Ramos (cell line): ENCODE measurements around the gene CCSER2.
"Not testable (repeated sequence)": the region's sequence is repeated elsewhere in the genome, so short reads cannot be mapped to it uniquely, and the experiment has no call there.

ENCODE experiments used
- in situ Hi-C: fragments of 300-500 bp; cut with MboI; formaldehyde crosslinking; loops from one replicate; pipeline ENCODE4 v1.14.3; 2022; ENCODE audit warnings: low sequenced_read_pairs; ENCODE audit not compliant: unreplicated experiment

The CCSER2 gene

DNA sequence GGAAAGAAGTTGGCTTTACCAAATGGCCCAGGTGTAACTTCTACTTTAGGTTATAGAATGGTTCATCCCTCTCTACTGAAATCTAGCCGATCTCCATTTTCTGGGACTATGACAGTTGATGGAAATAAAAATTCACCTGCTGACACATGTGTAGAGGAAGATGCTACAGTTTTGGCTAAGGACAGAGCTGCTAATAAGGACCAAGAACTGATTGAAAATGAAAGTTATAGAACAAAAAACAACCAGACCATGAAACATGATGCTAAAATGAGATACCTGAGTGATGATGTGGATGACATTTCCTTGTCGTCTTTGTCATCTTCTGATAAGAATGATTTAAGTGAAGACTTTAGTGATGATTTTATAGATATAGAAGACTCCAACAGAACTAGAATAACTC, 43.6 kb downstream of the CCSER2 start:
- in situ Hi-C loops: loop anchor here (25.0 kb wide), 1 partner anchor 165 kb away; no protein-coding TSS in a partner anchor

DNA sequence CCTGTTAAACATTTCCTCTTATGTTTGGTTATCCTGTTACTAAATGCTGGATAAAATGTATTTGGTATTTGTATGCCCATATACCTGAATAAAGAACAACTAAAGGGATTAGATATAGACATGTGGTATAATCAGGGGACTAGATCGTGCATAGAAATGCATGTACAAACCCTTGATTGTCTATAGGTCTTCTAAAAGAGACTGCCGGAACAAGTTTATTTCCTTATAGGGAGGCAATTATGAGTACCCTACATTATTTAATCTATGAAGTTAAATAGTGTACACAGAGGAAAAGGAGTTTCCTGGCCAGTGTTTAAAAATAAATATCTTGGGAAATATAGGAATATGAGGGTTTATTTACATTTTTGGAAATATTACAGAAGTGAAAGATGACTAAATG, 44.6 kb downstream of the CCSER2 start:
- in situ Hi-C loops: loop anchor here (25.0 kb wide), 1 partner anchor 164 kb away; no protein-coding TSS in a partner anchor

DNA sequence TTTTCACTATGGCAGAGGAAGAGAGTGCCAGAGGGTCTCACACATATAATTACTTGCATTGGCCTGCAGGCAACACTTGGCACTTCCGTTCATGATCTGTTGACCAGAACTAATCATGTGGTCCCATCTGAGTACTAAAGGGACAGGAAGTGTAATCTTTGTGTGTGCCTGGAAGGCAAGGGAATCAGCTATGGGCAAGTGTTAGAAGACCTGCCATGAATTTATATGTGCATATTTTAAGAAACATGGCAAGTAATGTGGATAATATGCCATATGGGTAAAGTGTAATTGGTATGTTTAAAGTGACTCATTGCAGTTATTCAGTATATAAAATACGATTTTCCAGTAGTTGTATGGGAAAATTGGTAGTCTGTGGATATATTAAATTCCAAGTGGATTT, 46.1 kb downstream of the CCSER2 start:
- in situ Hi-C loops: loop anchor here (25.0 kb wide), 1 partner anchor 163 kb away; no protein-coding TSS in a partner anchor

DNA sequence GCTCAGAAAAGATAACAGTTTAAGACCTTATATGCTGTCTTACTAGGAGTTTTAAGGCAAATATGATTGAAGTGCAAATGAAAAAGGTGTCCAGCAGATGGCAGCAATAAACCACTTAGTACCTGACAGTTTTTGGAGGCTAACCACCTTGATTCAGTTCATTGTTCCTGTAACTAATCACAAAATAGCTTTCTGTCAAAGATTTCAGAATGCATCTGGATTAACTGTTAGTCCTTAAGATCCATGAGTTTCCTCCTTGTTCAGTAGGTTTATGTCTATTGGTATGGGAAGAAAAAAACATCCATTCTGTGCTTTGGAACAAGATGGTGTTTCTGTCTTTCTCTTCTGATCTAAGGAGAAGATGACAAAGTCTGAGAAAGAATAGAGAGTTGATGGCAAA, 46.6 kb downstream of the CCSER2 start:
- in situ Hi-C loops: no loop called here

DNA sequence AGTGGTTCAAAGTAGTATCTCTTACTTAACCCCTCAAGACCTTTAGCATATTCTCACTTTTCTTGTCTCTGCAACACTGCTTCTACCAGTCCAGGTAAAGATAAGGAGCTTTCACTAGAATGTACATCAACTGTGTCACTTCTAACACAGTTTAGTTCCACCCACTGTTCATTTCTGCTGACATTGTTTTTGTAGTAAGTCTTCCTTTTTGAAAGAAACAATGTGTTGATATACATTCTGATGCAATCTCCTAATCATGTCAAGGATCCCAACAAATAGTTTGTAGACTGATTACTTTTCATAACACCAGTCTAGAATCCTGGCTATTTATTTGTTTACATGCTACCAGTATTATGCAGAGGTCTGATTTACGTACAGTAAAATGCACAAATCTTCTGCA, 47.5 kb downstream of the CCSER2 start:
- in situ Hi-C loops: no loop called here

DNA sequence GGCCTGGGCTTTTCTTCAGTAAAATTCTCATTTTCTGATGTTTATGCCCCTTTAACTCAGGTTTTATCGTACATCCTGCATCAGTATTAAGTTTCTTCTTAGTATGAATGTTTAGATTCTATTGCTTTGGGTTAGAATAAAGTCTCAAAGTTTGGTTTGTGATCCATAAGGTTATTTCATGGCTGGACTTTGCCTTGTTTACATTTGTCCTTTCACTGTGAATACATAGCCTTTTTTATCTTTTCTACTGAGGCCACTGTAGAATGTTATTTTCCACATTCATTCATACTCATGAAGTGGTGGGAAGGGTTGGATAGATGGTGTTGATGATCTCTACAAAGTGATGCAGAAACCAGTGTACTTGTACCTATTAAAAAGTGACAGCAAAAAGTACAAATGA, 59.8 kb downstream of the CCSER2 start:
- in situ Hi-C loops: no loop called here

DNA sequence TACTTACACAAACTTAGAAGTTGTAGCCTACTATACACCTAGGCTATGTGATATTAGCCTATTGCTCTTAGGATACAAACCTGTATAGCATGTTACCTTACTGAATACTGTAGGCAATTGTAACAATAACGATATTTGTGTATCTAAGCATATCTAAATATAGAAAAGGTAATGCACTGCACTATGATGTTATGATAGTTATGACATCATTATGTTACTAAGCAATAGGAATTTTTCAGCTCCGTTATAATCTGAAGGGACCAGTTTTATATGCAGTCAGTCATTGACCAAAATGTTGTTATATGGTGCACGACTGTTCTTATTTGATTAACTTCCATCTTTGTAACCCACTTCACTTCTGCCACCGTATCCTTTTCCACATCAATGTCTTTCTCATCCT, 62.0 kb downstream of the CCSER2 start:
- in situ Hi-C loops: no loop called here

DNA sequence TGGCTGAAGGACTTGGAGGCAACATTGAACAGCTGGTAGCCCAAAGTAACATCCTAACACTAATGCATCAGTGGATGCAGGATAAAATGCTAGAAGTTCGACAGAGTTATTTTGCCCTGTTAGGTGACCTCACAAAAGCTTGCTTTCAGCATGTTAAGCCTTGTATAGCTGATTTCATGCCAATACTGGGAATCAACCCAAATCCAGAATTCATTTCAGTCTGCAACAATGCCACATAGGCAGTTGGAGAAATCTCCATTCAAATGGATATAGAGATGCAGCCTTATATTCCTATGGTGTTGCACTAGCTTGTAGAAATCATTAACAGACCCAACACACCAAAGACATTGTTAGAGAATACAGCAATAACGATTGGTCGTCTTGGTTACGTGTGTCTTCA, 62.9 kb downstream of the CCSER2 start:
- in situ Hi-C loops: no loop called here

DNA sequence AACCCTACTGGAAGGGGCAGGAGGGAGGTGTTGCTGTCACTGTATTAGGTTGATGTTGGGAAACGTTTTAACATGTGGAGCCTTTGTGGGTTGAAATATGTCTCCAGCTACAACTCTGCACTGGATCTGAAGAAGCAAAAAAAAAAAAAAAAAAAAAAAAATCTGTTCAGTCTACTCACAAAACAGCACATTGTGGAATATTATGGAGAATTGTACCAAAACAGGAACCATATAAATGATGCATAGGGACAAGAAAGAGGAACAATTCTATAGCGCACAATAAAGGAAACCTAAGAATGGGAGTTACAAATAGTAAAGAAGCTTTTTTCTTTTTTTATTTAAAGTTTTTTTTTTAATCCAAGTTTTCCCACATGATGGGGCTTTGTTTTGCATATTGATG, 63.8 kb downstream of the CCSER2 start:
- in situ Hi-C loops: no loop called here

DNA sequence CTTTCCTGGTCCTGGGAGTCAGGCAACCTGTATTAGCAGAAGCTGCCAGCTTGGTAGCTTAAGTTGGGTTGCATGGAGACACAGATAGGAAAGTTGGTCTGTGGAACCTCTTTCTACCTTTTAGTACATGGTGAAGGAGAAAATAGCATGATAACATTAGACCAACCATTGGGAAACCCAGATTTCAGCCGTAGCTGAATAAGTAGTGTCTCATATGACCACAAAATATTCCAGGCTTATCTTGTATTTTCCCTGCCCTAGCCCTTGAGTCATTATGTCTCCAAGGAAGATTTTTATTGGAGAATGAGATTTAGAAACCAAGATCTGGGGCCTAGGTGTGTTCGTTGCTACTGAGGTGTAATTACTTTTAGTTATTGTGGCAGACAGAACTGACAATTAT, 67.2 kb downstream of the CCSER2 start:
- in situ Hi-C loops: no loop called here

DNA sequence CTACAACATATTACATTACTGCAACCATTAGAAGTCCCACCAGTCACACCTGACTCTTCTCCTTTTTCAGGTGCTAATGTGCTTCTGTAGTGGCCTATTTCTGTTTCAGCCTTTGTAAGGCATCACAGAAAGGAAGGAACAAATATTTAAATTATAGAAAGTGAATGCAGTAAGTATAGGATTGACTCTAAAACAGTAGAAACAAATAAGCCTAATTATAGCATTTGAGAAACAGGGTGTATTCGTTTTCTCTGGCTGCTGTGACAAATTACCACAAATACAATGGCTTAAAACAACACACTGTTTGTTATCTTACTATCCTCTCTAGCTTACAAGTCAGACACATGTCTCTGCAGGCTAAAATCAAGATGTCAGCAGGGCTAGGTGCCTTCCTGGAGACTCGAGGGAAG, 69.4 kb downstream of the CCSER2 start:
- in situ Hi-C loops: no loop called here

DNA sequence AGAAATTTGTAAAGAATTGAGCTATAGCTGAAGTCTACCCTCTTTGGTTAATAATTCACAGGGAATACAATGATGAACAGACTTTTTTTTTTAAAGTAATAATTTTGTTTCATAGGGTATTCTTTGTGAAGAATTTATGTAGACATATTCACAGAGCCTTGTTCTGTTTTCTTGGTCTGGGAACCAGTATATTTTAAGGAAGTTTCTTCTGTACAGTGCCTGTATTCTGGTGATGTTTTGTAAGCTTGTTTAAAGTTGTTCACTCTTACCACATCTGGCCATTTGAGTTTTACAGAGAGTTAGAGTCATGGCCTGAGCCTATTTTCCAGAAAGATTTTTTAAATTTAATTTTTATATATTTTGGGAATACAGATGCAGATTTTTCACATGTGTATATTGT, 70.3 kb downstream of the CCSER2 start:
- in situ Hi-C loops: no loop called here

DNA sequence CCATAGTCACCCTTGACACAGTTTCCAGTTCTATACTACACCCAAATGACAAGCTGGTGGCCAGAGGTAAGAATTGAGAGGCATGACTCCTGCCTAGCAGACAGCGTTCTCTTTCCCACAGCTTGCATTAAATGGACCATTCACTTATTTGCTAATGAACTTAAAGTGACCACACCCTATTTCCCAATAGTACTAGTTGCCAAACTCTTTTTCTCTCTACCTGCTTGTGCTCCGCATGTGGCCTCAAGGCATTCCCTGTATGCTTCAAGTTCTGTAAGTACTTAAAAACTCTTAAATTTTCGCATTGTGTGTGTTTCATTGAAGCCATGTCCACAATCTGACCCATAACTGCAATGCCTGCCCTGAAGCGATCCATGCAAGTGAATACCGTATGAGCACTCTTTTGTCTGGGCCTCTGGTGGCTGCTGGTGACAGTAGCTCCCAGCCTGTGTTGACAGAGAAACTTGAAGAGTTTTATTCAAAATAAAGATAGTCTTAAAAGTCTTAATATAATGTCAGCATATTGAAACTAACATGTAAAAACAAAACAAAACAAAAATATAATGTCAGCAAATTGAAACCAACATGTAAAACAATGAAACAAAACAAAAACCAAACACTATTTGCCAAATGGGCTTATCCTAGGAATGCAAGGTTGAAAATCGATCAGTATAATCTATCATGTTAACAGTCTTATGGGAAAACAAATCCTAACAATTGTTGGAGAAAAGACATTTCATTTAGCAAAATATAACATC, 73.6 kb downstream of the CCSER2 start:
- in situ Hi-C loops: no loop called here

DNA sequence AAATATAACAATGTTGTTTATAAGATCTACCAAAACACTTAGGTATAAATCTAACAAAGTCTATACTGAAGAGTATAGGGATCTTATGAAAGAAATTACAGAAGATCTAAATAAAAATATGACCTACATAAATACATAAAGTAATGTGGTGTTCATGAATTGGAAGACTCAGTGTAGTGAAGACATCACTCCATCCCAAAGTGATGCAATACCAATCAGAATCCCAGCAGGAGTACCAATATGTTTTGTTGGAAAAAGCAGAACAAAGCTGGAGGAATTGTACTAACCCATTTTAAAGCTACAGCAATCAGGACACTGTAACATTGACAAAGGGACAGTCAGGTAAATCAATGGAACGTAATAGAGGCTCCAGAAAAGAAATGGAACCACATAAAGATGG, 76.4 kb downstream of the CCSER2 start:
- in situ Hi-C loops: no loop called here

DNA sequence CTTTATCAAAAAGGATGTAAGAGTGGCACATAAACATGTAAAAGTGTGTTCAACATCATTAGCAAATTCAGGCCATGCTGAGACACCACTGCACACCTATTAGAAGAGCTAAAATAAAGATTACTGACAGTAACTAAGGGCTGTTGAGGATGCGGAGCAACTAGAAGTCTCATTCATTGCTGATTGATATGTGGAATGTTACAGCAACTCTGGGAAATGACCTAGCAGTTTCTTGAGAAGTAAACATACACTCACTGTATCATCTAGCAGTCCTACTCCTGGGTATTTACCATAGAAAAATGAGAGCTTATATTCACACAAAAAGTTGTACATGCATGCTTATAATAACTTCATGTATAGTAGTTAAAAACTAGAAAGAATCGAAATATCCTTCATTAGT, 77.3 kb downstream of the CCSER2 start:
- in situ Hi-C loops: no loop called here

DNA sequence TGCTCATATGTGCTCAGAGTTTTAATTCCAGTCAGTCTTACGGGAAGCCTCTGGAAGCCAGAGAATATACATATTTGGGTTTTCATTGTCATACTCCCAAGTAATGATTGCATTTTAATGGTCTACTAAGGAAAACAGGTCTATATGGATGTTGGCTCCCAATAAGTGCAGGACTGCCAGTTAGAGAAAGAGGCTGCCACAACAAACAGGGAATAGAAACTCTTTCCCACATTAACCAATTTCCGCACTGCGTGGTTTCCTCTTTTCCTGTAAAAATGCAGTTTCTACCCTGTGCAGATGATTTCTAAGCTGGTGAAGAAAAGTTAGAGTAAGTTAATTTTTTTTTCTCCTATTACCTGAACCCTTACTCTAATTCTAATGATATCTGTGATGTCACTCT, 78.2 kb downstream of the CCSER2 start:
- in situ Hi-C loops: no loop called here

DNA sequence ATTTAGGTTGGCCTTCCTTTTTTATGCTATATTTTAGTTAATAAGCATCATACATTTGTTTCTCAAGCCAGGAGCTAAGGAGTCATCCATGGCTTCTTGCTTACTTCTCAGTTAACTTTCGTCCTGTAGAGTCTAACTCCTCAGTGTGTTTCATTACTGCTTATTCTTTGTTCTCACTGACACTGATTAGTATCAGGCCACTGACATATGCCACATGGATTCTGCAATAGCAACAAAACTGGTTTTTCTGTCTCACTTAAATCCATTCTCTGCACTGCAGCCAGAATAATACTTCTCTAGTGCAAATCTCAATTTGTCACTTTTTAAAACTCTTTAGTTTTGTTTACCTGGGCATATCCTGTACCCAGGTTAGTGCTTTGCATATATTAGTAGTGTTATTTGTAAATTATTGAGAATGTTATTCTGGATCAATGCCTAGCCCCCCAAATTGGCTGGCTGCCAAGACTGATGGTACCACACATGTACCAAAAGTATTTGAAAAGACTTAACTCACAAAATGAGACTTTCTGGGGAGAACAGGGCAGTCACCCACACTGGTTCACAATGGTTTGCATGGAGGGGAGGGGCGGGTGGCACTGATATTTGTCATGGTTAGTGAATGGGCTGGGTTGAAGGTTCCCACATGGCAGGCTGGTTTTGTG, 79.1 kb downstream of the CCSER2 start:
- in situ Hi-C loops: no loop called here

DNA sequence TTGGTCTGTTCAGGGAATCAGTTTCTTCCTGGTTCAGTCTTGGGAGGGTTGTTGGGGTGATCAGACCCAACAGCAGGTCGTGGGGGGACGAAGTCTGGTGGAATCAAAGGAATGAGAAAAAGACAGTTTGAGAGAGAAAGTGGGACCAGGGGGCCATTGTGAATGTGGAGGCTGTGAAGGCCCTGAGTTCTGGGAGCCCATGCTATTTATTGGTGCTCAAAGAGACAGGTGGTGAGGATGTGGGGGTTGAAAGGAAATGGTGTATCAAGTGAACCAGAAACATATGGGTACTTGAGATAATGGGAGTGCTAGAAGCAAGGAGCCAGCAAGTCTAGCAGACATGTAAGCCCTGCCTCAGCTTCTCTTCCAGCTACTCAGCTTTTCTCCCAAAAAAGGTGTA, 84.1 kb downstream of the CCSER2 start:
- in situ Hi-C loops: no loop called here

DNA sequence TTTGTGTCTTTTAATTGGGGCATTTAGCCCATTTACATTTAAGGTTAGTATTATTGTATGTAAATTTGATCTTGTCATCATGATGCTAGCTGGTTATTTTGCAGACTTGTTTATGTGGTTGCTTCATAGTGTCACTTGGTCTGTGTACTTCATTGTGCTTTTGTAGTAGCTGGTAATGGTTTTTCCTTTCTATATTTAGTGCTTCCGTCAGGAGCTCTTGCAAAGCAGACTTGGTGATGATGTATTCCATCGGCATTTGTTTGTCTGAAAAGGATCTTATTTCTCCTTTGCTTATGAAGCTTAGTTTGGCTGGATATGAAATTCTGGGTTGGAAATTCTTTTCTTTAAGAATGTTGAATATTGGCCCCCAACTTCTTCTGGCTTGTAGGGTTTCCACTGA, 85.7 kb downstream of the CCSER2 start:
- in situ Hi-C loops: not testable (repeated sequence)

DNA sequence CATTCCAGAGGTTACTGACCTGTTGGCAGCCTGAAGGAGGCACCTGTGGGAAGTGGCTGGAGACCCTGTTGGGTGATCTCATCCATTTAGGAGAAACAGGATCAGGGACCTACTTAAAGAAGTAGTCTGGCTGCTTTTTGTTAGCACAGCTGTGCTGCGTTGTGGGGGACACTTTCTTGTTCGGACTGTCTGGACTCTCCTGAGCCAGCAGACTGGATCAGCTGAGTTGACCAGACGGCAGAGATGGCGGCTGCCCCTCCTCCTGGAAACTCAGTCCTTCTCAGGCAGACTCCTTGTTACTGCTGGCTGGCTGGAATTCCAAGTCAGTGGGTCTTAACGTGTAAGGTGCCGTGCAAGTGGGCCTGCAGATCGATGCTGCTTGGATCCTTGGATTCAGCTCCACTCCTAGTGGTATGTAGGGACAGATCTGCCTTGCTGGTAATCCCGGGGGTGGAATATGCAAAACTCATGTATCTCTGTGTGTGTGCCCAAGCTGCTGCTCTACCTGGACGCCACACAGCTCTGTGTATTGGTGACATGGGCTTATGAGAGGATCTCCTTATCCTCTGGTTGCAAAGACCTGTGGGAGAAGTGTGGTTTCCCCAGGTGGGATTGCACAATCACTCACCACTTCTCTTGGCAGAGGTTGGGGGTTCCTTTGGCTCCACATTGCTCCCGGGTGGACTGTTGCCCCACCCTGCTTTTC, 87.3 kb downstream of the CCSER2 start:
- in situ Hi-C loops: no loop called here

DNA sequence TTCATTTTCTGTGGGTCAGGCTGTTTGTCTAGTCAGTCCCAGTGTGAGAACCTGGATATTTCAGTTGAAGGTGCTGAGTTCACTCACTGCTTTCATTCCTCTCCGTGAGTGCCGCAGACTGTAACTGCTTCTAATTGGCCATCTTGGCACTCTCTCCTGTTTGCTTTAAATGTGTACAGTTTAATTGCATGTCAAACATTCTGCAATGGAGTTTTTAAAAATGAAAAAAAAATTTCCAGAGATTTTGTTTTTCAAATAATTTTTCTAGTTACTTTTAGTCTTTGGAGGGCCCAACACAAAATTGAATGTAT, 87.8 kb downstream of the CCSER2 start:
- in situ Hi-C loops: no loop called here
